ENCODE data around the gene CWC15. TPM values are rescaled to one million over a fixed set of nuclear protein-coding genes. Genes with fewer than 3 reads are reported as not detected.

CWC15 gene
- total RNA-seq, 2 experiments from 2014 or later, result 121 to 124 TPM

DNA sequence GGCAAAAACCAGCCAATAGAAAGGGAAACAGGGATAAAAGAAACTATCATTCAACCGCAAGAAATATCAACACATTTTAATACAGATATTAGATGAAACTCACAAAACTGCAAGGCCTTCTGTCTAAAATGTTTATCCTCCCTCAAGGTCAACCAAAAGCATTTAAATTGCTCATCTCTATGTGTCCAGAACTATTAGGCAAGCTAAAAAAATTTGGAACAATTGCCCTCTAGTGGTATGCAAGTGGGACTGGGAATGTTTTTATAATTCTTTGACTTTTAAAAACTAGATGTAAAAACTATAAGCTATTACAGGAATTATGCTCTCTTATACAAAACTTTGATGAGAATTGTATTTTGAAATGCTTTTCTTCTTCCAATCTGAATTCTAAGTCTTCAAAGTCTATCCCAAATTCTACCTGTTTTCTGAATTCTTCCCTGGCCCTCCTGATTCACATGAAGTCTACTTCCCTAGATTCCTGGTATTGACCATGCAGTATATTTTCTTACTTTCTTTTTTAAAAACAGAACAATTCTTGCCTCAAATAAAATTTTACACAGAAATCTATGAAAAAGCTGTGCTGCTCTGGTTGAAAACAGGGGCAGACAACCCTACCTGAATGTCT lies 4.9 kb downstream of the CWC15 start:
- ChIA-PET CTCF (interaction anchor here (0.9 to 1.0 kb wide), 2 partner anchors 98 to 99 kb away, joined by 3 read pairs; partner anchors contain the start of gene SRSF8), POLR2A (interaction anchor here (1.1 to 2.5 kb wide), 2 partner anchors 99 to 822 kb away, joined by 3 to 10 read pairs; partner anchors contain the start of genes CEP57 and SRSF8)
- Histone ChIP-seq H3K4me3 (ENCODE audit: low read length) (no peak overlapping the region), H3K9me3 (ENCODE audit: control insufficient read depth in 1 of 2, insufficient read depth in 1 of 2, low read length in 2 of 2) (no peaks in the 10 kb centered on the region), H3K36me3 (ENCODE audit: insufficient read depth, low read length) (peaks cover 85% of the 10 kb centered on the region), H3K27ac (ENCODE audit: low read depth in 1 of 2, low read length in 2 of 2) (no peak overlapping the region), H3K4me1 (ENCODE audit: insufficient read depth, low read length) (no peaks in the 10 kb centered on the region), H3K27me3 (ENCODE audit: control insufficient read depth in 1 of 2, insufficient read depth in 2 of 2, low read length in 2 of 2) (no peaks in the 10 kb centered on the region)
- Mint-ChIP-seq H3K9me3 (no peaks in the 10 kb centered on the region), H3K4me1 (ENCODE audit: low read depth) (peaks cover 47% of the 10 kb centered on the region), H3K36me3 (ENCODE audit: low read depth) (peaks cover 94% of the 10 kb centered on the region), H3K27ac (no peak overlapping the region), H3K4me3 (no peak overlapping the region), H3K27me3 (no peaks in the 10 kb centered on the region)
- TF ChIP-seq, protein P1, sequence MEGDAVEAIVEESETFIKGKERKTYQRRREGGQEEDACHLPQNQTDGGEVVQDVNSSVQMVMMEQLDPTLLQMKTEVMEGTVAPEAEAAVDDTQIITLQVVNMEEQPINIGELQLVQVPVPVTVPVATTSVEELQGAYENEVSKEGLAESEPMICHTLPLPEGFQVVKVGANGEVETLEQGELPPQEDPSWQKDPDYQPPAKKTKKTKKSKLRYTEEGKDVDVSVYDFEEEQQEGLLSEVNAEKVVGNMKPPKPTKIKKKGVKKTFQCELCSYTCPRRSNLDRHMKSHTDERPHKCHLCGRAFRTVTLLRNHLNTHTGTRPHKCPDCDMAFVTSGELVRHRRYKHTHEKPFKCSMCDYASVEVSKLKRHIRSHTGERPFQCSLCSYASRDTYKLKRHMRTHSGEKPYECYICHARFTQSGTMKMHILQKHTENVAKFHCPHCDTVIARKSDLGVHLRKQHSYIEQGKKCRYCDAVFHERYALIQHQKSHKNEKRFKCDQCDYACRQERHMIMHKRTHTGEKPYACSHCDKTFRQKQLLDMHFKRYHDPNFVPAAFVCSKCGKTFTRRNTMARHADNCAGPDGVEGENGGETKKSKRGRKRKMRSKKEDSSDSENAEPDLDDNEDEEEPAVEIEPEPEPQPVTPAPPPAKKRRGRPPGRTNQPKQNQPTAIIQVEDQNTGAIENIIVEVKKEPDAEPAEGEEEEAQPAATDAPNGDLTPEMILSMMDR (IDR thresholded peaks at IDR 0.05), result peak; percentile 50
- intact Hi-C loops (cut with DNase I, micrococcal nuclease), result no loop called here
- no peak for ATAC-seq (ENCODE audit: poor library complexity)
- peak in 2 of 14 experiments; percentile 9 to 11 for DNase-seq

DNA sequence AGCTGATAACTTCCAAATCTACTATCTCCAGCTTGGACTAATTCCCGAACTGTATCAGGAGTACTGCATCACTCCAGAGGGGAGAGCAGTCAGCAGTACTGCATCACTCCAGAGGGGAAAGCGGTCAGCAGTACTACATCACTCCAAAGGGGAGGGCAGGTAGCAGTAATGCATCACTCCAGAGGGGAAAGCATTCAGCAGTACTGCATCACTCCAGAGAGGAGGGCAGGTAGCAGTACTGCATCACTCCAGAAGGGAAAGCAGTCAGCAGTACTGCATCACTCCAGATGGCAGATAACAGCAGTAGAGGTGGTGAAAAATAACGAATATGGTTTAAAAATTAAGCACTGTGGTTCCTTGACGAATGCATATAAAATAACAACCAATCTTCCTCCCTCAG lies 8.4 kb downstream of the CWC15 start:
- H3K9me3 ChIP-seq (ENCODE audit: control insufficient read depth in 1 of 2, insufficient read depth in 1 of 2, low read length in 2 of 2), result no peaks in the 10 kb centered on the region
- TF ChIP-seq, protein P1 (IDR thresholded peaks at IDR 0.05), result no peak
- H3K4me3 ChIP-seq (ENCODE audit: low read length), result no peak overlapping the region
- H3K36me3 Mint-ChIP-seq (ENCODE audit: low read depth), result peaks cover 88% of the 10 kb centered on the region
- intact Hi-C loops (cut with DNase I, micrococcal nuclease), result no loop called here
- no peak for DNase-seq
- peaks cover 21% of the 10 kb centered on the region for H3K4me1 Mint-ChIP-seq (ENCODE audit: low read depth)
- peaks cover 91% of the 10 kb centered on the region for H3K36me3 ChIP-seq (ENCODE audit: insufficient read depth, low read length)
- no peak overlapping the region for H3K27ac ChIP-seq (ENCODE audit: low read depth in 1 of 2, low read length in 2 of 2)
- H3K27ac Mint-ChIP-seq, result no peak overlapping the region
- H3K9me3 Mint-ChIP-seq, result no peaks in the 10 kb centered on the region
- ChIA-PET CTCF (no interaction called here), POLR2A (no interaction called here)
- H3K4me3 Mint-ChIP-seq, result no peak overlapping the region
- H3K4me1 ChIP-seq (ENCODE audit: insufficient read depth, low read length), result no peaks in the 10 kb centered on the region
- ATAC-seq (ENCODE audit: poor library complexity), result peak; percentile 34
- no peaks in the 10 kb centered on the region for H3K27me3 Mint-ChIP-seq
- no peaks in the 10 kb centered on the region for H3K27me3 ChIP-seq (ENCODE audit: control insufficient read depth in 1 of 2, insufficient read depth in 2 of 2, low read length in 2 of 2)

DNA sequence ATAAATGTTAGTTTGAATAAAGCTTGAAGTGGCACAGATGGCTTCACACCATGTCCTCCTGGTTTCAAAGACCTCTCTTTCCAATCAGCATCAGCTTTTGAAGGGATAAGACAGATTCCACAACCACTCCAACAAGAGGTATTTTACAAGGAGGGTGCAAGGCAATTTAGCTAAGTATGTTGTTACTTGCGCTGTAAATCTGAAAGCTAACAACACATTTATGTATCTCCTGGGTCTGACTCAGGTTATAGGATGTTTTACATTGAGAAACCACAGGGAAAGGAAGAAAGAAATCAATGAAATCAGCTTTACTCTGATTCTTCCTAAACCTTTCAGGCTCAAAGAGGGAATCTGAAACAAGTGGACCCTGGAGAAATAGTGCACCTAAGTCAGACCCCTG lies 12.1 kb downstream of the CWC15 start:
- no peak for ATAC-seq (ENCODE audit: poor library complexity)
- POLR2A ChIA-PET, result interaction anchor here (0.7 to 2.8 kb wide), 3 partner anchors 12 to 93 kb away, joined by 3 to 16 read pairs (median 4); partner anchors contain the start of genes CWC15 and KDM4D

More for the DNA sequence above, 12.1 kb downstream of the CWC15 start:
- peaks cover 62% of the 10 kb centered on the region for H3K36me3 ChIP-seq (ENCODE audit: insufficient read depth, low read length)
- no peaks in the 10 kb centered on the region for H3K9me3 Mint-ChIP-seq
- peaks cover 71% of the 10 kb centered on the region for H3K36me3 Mint-ChIP-seq (ENCODE audit: low read depth)
- no peaks in the 10 kb centered on the region for H3K27me3 ChIP-seq (ENCODE audit: control insufficient read depth in 1 of 2, insufficient read depth in 2 of 2, low read length in 2 of 2)
- H3K27ac ChIP-seq (ENCODE audit: low read depth in 1 of 2, low read length in 2 of 2), result no peak overlapping the region
- no peak overlapping the region for H3K4me3 Mint-ChIP-seq
- H3K4me1 ChIP-seq (ENCODE audit: insufficient read depth, low read length), result no peaks in the 10 kb centered on the region
- intact Hi-C loops (cut with DNase I, micrococcal nuclease), result no loop called here
- TF ChIP-seq, protein P1 (IDR thresholded peaks at IDR 0.05), result no peak
- no peaks in the 10 kb centered on the region for H3K27me3 Mint-ChIP-seq
- DNase-seq, result no peak
- H3K4me1 Mint-ChIP-seq (ENCODE audit: low read depth), result peaks cover 6% of the 10 kb centered on the region
- no peak overlapping the region for H3K4me3 ChIP-seq (ENCODE audit: low read length)
- H3K9me3 ChIP-seq (ENCODE audit: control insufficient read depth in 1 of 2, insufficient read depth in 1 of 2, low read length in 2 of 2), result no peaks in the 10 kb centered on the region
- no peak overlapping the region for H3K27ac Mint-ChIP-seq
- CTCF ChIA-PET, result no interaction called here

Data from CD4-positive, alpha-beta T cell (primary cell).